ENCODE data around the gene RPL31.

The RPL31 gene

GRCh38 chr2:101026253-101026701 is 24.2 kb downstream of the RPL31 start:
- H3K27ac ChIP-seq (replicated peaks) = no peak overlapping the region
- no peaks in the 10 kb centered on the region for H3K27me3 ChIP-seq (ENCODE audit: insufficient read depth, poor library complexity, severe bottlenecking)
- no peak for DNase-seq (ENCODE audit: low read depth in 1 of 2, low spot score in 1 of 2)
- H3K4me3 ChIP-seq (replicated peaks; ENCODE audit: insufficient read depth, low read length) = no peak overlapping the region
- TF ChIP-seq REST (IDR thresholded peaks at IDR 0.05; ENCODE audit: insufficient replicate concordance, low read depth) (no peak), GABPA (IDR thresholded peaks at IDR 0.05; ENCODE audit: low read depth) (no peak), POLR2AphosphoS5 (IDR thresholded peaks at IDR 0.05; ENCODE audit: low read depth) (no peak), SPI1 (IDR thresholded peaks at IDR 0.05; ENCODE audit: borderline replicate concordance, low read depth) (no peak), CTCF (IDR thresholded peaks at IDR 0.05; ENCODE audit: insufficient read depth, low read length) (no peak)

DNA sequence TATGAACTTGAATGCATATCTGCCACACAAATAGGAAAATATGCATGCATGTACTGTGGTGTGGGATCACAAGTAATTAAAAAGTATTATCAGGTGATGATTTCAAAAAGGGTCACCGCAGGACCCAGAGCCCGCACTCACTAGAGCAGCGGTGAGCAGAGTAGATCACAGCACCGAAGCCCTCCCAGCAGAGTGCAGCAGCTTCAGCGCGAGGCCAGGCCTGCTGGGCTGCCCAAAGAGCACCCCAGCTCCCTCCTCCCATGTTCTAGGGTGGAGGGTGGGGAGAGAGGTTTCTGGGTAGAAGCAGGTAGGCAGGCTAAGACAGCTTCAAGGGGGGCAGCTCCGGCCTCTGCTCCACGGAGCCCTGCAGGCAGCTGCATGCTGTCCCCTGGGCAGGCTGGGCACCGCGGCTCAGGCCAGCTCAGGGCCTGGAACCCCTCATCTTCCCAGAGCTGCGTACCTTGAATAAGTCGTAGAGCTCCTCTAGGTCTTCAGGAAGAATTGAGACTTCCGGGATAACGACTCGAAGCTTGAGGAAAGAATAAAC is 24.9 kb downstream of the RPL31 start:
- DNase-seq (ENCODE audit: low read depth in 1 of 2, low spot score in 1 of 2) = no peak
- H3K27ac ChIP-seq (replicated peaks) = no peak overlapping the region
- TF ChIP-seq REST (IDR thresholded peaks at IDR 0.05; ENCODE audit: insufficient replicate concordance, low read depth) = no peak
- no peak for TF ChIP-seq SPI1 (IDR thresholded peaks at IDR 0.05; ENCODE audit: borderline replicate concordance, low read depth)
- no peak for TF ChIP-seq GABPA (IDR thresholded peaks at IDR 0.05; ENCODE audit: low read depth)
- TF ChIP-seq POLR2AphosphoS5 (IDR thresholded peaks at IDR 0.05; ENCODE audit: low read depth) = no peak
- no peak for TF ChIP-seq CTCF (IDR thresholded peaks at IDR 0.05; ENCODE audit: insufficient read depth, low read length)
- H3K27me3 ChIP-seq (ENCODE audit: insufficient read depth, poor library complexity, severe bottlenecking) = no peaks in the 10 kb centered on the region
- no peak overlapping the region for H3K4me3 ChIP-seq (replicated peaks; ENCODE audit: insufficient read depth, low read length)

- TF ChIP-seq SPI1 (IDR thresholded peaks at IDR 0.05; ENCODE audit: borderline replicate concordance, low read depth) (peak; percentile 15; the same call in 1 of the 2 replicates), GABPA (IDR thresholded peaks at IDR 0.05; ENCODE audit: low read depth) (no peak), POLR2AphosphoS5 (IDR thresholded peaks at IDR 0.05; ENCODE audit: low read depth) (no peak)
Measured at GRCh38 chr2:101027852-101028251, 25.8 kb downstream of the RPL31 start.

DNA sequence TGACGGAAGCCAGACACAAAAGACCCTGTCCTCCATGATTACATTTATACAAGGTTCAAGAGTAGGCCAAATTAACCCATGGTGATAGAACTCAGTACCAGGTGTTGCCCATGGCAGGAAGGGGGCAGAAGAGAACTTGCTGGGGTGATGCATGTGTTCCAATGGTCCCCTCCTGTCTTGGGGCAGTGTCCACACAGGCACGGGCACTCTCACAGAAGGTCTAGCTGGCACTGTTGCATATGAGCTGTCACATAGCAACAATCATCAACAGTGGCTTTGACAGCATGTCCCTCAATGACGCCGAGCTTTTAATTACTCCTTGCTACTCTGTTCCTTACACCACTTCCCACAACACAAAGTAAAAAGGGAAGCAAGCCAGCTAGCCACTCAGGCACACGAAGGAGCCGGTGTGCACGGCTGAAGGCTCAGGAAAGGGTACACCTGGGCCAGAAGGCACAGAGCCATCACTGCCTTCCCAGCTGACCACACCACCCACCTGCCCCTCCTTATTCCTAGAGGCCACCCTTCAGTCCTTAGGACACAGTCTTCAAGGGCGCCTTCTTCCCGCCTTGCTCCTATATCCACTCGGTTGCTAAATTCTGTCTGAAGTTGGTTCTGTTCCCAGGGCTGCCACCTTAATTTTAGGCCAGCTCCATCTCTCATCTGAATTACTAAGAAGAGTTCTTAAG is 28.9 kb downstream of the RPL31 start:
- Histone ChIP-seq H3K27me3 (ENCODE audit: insufficient read depth, poor library complexity, severe bottlenecking) (no peaks in the 10 kb centered on the region), H3K27ac (replicated peaks) (no peak overlapping the region), H3K4me3 (replicated peaks; ENCODE audit: insufficient read depth, low read length) (no peak overlapping the region)
- peak in 1 of 2 experiments; percentile 26 for DNase-seq (ENCODE audit: low read depth in 1 of 2, low spot score in 1 of 2)
- TF ChIP-seq GABPA (IDR thresholded peaks at IDR 0.05; ENCODE audit: low read depth) (no peak), POLR2AphosphoS5 (IDR thresholded peaks at IDR 0.05; ENCODE audit: low read depth) (no peak), REST (IDR thresholded peaks at IDR 0.05; ENCODE audit: insufficient replicate concordance, low read depth) (no peak), SPI1 (IDR thresholded peaks at IDR 0.05; ENCODE audit: borderline replicate concordance, low read depth) (no peak), CTCF (IDR thresholded peaks at IDR 0.05; ENCODE audit: insufficient read depth, low read length) (no peak)

More at GRCh38 chr2:101027852-101028251, 25.8 kb downstream of the RPL31 start:
- Histone ChIP-seq H3K4me3 (replicated peaks; ENCODE audit: insufficient read depth, low read length) (no peak overlapping the region), H3K27ac (replicated peaks) (no peak overlapping the region), H3K27me3 (ENCODE audit: insufficient read depth, poor library complexity, severe bottlenecking) (no peaks in the 10 kb centered on the region)
- DNase-seq (ENCODE audit: low read depth in 1 of 2, low spot score in 1 of 2) = no peak
